ENCODE measurements around the gene REXO4. TPM values are rescaled to one million over a fixed set of nuclear protein-coding genes. Genes with fewer than 3 reads are reported as not detected.

REXO4 gene
- total and polyA plus RNA-seq, 10 of the 15 experiments (the other 5 are each of a cell fraction or from before 2014, with no cell fraction given), result 2.7 to 43.9 (median 30.5) TPM

DNA sequence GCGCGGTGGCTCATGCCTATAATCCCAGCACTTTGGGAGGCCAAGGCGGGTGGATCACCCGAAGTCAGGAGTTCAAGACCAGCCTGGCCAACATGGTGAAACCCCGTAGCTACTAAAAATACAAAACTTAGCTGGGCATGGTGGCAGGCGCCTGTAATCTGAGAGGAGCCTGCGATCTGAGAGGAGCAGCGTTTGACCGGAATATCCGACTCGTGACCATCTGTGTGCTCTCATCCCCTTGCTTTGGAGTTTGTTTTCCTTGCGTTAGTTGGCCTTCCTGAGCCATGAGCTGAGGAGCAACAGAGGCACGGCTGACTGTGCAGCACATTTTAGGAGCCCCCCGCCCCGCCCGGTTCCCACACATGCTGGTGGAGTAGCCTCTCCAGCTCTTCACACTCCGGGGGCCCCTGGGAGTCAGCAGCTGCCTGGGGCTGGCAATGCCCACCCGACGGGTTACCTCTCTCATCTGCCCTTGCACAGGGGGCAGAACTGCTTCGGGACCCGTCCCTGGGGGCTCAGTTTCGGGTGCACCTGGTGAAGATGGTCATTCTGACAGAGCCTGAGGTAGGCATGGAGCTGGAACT is 7.3 kb upstream of the REXO4 start:
- intact Hi-C loops (cut with micrococcal nuclease; ENCODE audit: unreplicated experiment), result no loop called here

DNA sequence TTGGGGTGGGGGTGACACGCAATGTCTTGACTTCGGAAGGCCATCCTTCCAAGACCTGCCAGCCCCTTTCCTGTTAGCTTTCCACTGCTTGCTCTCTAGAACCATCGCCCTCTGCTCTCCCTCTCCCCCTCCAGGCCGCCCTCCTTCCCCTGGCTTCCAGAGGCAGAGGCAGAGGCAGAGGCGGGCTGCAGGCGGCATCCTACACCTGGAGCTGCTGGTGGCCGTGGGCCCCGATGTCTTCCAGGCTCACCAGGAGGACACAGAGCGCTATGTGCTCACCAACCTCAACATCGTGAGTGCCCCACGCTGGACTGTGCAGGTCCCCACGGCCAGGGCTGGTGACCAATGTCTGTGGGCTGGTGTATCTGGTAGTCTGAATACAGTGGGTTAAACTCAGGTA is 6.4 kb upstream of the REXO4 start:
- WGBS (ENCODE audit: insufficient coverage, insufficient replicate concordance, low lambda C conversion rate, missing lambda C conversion rate), result 95% methylated on average over 12 of the region's 12 CpGs
- ChIA-PET RAD21 (ENCODE audit: unreplicated experiment) (no interaction called here), POLR2A (interaction anchor here (1.3 kb wide), 1 partner anchor 9 kb away, joined by 3 read pairs; no protein-coding TSS in a partner anchor), CTCF (no interaction called here), SMC1A (ENCODE audit: uncharacterized antibody, unreplicated experiment) (no interaction called here)
- Histone ChIP-seq H3K27ac (ENCODE audit: control insufficient read depth, insufficient read depth) (no peak overlapping the region), H3K4me1 (ENCODE audit: control insufficient read depth, insufficient read depth, low read length) (peaks cover 32% of the 10 kb centered on the region), H3K4me3 (no peak overlapping the region), H3K9me3 (replicated peaks; ENCODE audit: control insufficient read depth, insufficient read depth, low read length) (no peaks in the 10 kb centered on the region; the same call in 2 of the 3 replicates), H3K9ac (ENCODE audit: control insufficient read depth, insufficient read depth, low read length) (no peak overlapping the region), H3K36me3 (ENCODE audit: control insufficient read depth in 2 of 2, insufficient read depth in 2 of 2, low read length in 1 of 2) (no peaks in the 10 kb centered on the region), H3K27me3 (replicated peaks in 1 of 2; ENCODE audit: control insufficient read depth in 2 of 2, insufficient read depth in 2 of 2, low read length in 1 of 2) (no peaks in the 10 kb centered on the region; a peak in 1 of 4 replicates), H3K79me2 (ENCODE audit: control insufficient read depth, insufficient read depth, low read length) (no peaks in the 10 kb centered on the region), H3K4me2 (ENCODE audit: control insufficient read depth, insufficient read depth) (no peak overlapping the region), H2AFZ (ENCODE audit: control insufficient read depth, low read depth, low read length) (no peak overlapping the region), H4K20me1 (ENCODE audit: control insufficient read depth, insufficient read depth) (no peaks in the 10 kb centered on the region)
- no peak for DNase-seq (ENCODE audit: low read depth, low spot score)
- TF ChIP-seq SMAD5 (IDR thresholded peaks at IDR 0.05; ENCODE audit: low read depth), result no peak
- TF ChIP-seq NFIC (IDR thresholded peaks at IDR 0.05; ENCODE audit: low read depth, low read length), result no peak
- TF ChIP-seq ZNF622 (IDR thresholded peaks at IDR 0.05), result no peak
- no peak for TF ChIP-seq MTA3 (IDR thresholded peaks at IDR 0.05; ENCODE audit: borderline replicate concordance, low read length)
- TF ChIP-seq, protein P1, sequence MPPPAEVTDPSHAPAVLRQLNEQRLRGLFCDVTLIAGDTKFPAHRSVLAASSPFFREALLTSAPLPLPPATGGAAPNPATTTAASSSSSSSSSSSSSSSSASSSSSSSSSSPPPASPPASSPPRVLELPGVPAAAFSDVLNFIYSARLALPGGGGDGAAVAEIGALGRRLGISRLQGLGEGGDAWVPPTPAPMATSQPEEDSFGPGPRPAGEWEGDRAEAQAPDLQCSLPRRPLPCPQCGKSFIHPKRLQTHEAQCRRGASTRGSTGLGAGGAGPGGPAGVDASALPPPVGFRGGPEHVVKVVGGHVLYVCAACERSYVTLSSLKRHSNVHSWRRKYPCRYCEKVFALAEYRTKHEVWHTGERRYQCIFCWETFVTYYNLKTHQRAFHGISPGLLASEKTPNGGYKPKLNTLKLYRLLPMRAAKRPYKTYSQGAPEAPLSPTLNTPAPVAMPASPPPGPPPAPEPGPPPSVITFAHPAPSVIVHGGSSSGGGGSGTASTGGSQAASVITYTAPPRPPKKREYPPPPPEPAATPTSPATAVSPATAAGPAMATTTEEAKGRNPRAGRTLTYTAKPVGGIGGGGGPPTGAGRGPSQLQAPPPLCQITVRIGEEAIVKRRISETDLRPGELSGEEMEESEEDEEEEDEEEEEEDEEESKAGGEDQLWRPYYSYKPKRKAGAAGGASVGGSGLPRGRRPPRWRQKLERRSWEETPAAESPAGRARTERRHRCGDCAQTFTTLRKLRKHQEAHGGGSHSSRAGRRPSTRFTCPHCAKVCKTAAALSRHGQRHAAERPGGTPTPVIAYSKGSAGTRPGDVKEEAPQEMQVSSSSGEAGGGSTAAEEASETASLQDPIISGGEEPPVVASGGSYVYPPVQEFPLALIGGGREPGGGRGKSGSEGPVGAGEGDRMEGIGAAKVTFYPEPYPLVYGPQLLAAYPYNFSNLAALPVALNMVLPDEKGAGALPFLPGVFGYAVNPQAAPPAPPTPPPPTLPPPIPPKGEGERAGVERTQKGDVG (CRISPR knock-in tag; IDR thresholded peaks at IDR 0.05), result no peak
- no peak for TF ChIP-seq YY1 (IDR thresholded peaks at IDR 0.05; ENCODE audit: low read depth, low read length)
- TF ChIP-seq, protein P2, sequence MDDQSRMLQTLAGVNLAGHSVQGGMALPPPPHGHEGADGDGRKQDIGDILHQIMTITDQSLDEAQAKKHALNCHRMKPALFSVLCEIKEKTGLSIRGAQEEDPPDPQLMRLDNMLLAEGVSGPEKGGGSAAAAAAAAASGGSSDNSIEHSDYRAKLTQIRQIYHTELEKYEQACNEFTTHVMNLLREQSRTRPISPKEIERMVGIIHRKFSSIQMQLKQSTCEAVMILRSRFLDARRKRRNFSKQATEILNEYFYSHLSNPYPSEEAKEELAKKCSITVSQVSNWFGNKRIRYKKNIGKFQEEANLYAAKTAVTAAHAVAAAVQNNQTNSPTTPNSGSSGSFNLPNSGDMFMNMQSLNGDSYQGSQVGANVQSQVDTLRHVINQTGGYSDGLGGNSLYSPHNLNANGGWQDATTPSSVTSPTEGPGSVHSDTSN (IDR thresholded peaks at IDR 0.05; ENCODE audit: insufficient replicate concordance, low read depth, low read length), result no peak
- ATAC-seq, result no peak
- intact Hi-C loops (cut with micrococcal nuclease; ENCODE audit: unreplicated experiment), result no loop called here
- FAIRE-seq, result no peak
- in situ Hi-C loops (cut with MboI), result no loop called here
- no TSS peak for BruUV-seq (replicated peaks)

More for the DNA sequence above, 7.3 kb upstream of the REXO4 start:
- FAIRE-seq, result no peak
- in situ Hi-C loops (cut with MboI), result no loop called here
- ATAC-seq, result no peak
- ChIA-PET POLR2A (no interaction called here), RAD21 (ENCODE audit: unreplicated experiment) (interaction anchor here (0.9 to 1.4 kb wide), 2 partner anchors 9 to 35 kb away, joined by 3 to 4 read pairs; no protein-coding TSS in a partner anchor), CTCF (interaction anchor here (0.6 kb wide), 1 partner anchor 746 kb away, joined by 4 read pairs; no protein-coding TSS in a partner anchor), SMC1A (ENCODE audit: uncharacterized antibody, unreplicated experiment) (no interaction called here)
- H4K20me1 ChIP-seq (ENCODE audit: control insufficient read depth, insufficient read depth), result no peaks in the 10 kb centered on the region
- H3K4me1 ChIP-seq (ENCODE audit: control insufficient read depth, insufficient read depth, low read length), result peaks cover 24% of the 10 kb centered on the region
- H3K36me3 ChIP-seq (ENCODE audit: control insufficient read depth in 2 of 2, insufficient read depth in 2 of 2, low read length in 1 of 2), result no peaks in the 10 kb centered on the region
- TF ChIP-seq, protein P3, sequence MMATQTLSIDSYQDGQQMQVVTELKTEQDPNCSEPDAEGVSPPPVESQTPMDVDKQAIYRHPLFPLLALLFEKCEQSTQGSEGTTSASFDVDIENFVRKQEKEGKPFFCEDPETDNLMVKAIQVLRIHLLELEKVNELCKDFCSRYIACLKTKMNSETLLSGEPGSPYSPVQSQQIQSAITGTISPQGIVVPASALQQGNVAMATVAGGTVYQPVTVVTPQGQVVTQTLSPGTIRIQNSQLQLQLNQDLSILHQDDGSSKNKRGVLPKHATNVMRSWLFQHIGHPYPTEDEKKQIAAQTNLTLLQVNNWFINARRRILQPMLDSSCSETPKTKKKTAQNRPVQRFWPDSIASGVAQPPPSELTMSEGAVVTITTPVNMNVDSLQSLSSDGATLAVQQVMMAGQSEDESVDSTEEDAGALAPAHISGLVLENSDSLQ (IDR thresholded peaks at IDR 0.05), result no peak
- TF ChIP-seq TCF12 (IDR thresholded peaks at IDR 0.05; ENCODE audit: low read depth, low read length) (no peak), NRF1 (conservative IDR thresholded peaks at IDR 0.05; ENCODE audit: low read depth, low read length) (no peak), RCOR1 (conservative IDR thresholded peaks at IDR 0.05; ENCODE audit: low read depth, low read length) (no peak), YY1 (IDR thresholded peaks at IDR 0.05; ENCODE audit: low read depth, low read length) (no peak), ZNF217 (IDR thresholded peaks at IDR 0.05) (no peak), MTA2 (IDR thresholded peaks at IDR 0.05; ENCODE audit: low read depth) (no peak)
- H2AFZ ChIP-seq (ENCODE audit: control insufficient read depth, low read depth, low read length), result no peak overlapping the region
- DNase-seq (ENCODE audit: low read depth, low spot score), result no peak
- BruUV-seq (replicated peaks), result no TSS peak
- H3K79me2 ChIP-seq (ENCODE audit: control insufficient read depth, insufficient read depth, low read length), result no peaks in the 10 kb centered on the region
- no peak overlapping the region for H3K4me3 ChIP-seq
- H3K27ac ChIP-seq (ENCODE audit: control insufficient read depth, insufficient read depth), result no peak overlapping the region
- no peak overlapping the region for H3K4me2 ChIP-seq (ENCODE audit: control insufficient read depth, insufficient read depth)
- 51% methylated on average over 22 of the region's 22 CpGs for WGBS (ENCODE audit: insufficient coverage, insufficient replicate concordance, low lambda C conversion rate, missing lambda C conversion rate)
- no peaks in the 10 kb centered on the region; the same call in 2 of the 3 replicates for H3K9me3 ChIP-seq (replicated peaks; ENCODE audit: control insufficient read depth, insufficient read depth, low read length)
- no peaks in the 10 kb centered on the region; a peak in 1 of 4 replicates for H3K27me3 ChIP-seq (replicated peaks in 1 of 2; ENCODE audit: control insufficient read depth in 2 of 2, insufficient read depth in 2 of 2, low read length in 1 of 2)
- H3K9ac ChIP-seq (ENCODE audit: control insufficient read depth, insufficient read depth, low read length), result no peak overlapping the region

Measured in GM12878 (cell line).